ENCODE results near the gene FIBCD1.

The FIBCD1 gene

DNA sequence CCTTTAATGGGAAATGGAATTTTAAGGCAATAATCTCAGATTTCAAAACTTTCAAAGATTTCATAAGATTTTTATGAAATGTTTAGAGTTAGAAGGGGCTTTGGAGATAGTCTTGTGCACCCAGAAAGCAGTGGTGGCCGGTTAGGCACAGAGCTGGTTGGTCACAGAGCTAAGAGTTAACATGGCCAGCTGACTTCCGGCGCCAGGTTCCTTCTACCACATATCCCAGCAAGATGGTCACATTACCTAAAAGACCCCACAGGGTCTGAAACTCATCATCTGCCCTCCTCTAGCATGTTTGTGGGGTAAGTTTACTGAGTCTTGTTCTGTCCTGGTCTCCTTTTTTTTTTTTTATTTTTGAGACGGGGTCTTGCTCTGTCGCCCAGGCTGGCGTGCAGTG lies 61.7 kb downstream of the FIBCD1 start:
- H3K4me3 Mint-ChIP-seq = no peak overlapping the region
- DNase-seq = no peak
- ATAC-seq = no peak
- no peaks in the 10 kb centered on the region for H3K9me3 Mint-ChIP-seq
- no peaks in the 10 kb centered on the region for H3K27me3 Mint-ChIP-seq
- H3K4me1 Mint-ChIP-seq = no peaks in the 10 kb centered on the region
- H3K36me3 Mint-ChIP-seq (ENCODE audit: low read depth) = peaks cover 43% of the 10 kb centered on the region
- no peak overlapping the region for H3K27ac Mint-ChIP-seq

DNA sequence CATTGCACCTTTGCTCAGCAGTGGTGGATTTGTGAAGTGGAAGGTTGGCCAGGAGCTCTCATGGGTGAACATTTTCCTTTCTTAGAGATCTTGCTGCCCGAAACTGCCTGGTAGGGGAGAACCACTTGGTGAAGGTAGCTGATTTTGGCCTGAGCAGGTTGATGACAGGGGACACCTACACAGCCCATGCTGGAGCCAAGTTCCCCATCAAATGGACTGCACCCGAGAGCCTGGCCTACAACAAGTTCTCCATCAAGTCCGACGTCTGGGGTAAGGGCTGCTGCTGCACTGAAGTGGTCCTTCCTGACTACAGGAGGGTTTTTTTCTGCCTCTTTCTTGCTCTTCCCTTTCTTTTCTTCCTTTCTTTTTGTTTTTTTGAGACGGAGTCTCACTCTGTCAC lies 64.3 kb downstream of the FIBCD1 start:
- ATAC-seq = no peak
- H3K9me3 Mint-ChIP-seq = no peaks in the 10 kb centered on the region
- H3K4me3 Mint-ChIP-seq = no peak overlapping the region
- peaks cover 44% of the 10 kb centered on the region for H3K36me3 Mint-ChIP-seq (ENCODE audit: low read depth)
- no peaks in the 10 kb centered on the region for H3K27me3 Mint-ChIP-seq
- H3K27ac Mint-ChIP-seq = no peak overlapping the region
- no peak for DNase-seq
- H3K4me1 Mint-ChIP-seq = peaks cover 5% of the 10 kb centered on the region

DNA sequence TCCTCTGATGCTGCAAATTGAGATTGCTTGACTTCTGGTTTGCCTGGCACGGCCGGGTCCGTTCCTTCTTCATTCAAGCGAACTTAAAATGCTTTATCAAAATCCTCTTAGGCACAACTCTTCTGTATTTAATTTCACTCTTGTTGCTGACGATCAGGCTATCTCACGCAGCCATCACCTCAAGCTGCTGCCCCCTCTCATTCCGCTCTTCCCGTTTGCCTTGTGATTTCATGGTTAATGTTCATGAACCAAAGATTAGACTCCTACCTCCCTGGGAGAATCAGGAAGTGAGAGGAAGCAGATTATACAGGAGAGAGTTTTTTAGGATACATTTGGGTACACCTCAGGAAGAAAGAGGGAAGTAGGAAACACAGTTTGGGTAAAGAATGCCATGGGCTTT lies 65.1 kb downstream of the FIBCD1 start:
- Mint-ChIP-seq H3K9me3 (no peaks in the 10 kb centered on the region), H3K27me3 (no peaks in the 10 kb centered on the region), H3K4me3 (no peak overlapping the region), H3K36me3 (ENCODE audit: low read depth) (peaks cover 43% of the 10 kb centered on the region), H3K4me1 (peaks cover 5% of the 10 kb centered on the region), H3K27ac (no peak overlapping the region)
- ATAC-seq (no peak), DNase-seq (no peak)

DNA sequence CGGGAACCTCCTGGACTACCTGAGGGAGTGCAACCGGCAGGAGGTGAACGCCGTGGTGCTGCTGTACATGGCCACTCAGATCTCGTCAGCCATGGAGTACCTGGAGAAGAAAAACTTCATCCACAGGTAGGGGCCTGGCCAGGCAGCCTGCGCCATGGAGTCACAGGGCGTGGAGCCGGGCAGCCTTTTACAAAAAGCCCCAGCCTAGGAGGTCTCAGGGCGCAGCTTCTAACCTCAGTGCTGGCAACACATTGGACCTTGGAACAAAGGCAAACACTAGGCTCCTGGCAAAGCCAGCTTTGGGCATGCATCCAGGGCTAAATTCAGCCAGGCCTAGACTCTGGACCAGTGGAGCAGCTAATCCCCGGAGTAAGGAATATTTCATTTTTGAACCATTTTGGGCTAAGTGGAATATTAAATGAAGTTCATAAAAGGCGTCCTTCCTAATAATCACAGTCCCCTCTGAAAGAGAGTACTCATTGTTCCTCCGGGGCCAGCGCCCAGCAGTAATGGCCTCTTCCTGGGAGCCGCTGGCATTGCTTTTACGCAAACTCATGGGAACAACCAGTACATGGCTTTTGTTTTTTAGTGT lies 66.0 kb downstream of the FIBCD1 start:
- H3K36me3 Mint-ChIP-seq (ENCODE audit: low read depth) = peaks cover 38% of the 10 kb centered on the region
- H3K4me1 Mint-ChIP-seq = peaks cover 5% of the 10 kb centered on the region
- no peak overlapping the region for H3K27ac Mint-ChIP-seq
- H3K4me3 Mint-ChIP-seq = no peak overlapping the region
- H3K9me3 Mint-ChIP-seq = no peaks in the 10 kb centered on the region
- no peaks in the 10 kb centered on the region for H3K27me3 Mint-ChIP-seq
- DNase-seq (no peak), ATAC-seq (no peak)

DNA sequence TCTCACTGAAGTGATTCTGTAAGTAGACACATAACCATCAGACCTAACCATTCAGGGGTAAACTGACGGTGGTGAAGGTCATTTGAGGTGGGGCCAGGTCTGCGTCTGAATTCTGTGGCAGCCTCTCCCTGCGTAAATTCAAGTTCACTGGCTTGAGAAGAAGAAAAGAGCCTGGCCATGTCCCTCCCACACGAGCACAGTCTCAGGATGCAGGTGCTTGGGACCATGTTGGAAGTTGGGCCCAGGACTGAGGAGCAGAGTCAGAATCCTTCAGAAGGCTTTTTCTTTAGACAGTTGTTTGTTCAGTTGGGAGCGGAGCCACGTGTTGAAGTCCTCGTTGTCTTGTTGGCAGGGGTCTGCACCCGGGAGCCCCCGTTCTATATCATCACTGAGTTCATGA lies 66.5 kb downstream of the FIBCD1 start:
- Mint-ChIP-seq H3K9me3 (no peaks in the 10 kb centered on the region), H3K27me3 (no peaks in the 10 kb centered on the region), H3K27ac (no peak overlapping the region), H3K36me3 (ENCODE audit: low read depth) (peaks cover 38% of the 10 kb centered on the region), H3K4me3 (no peak overlapping the region), H3K4me1 (peaks cover 5% of the 10 kb centered on the region)
- DNase-seq = no peak
- ATAC-seq = no peak

DNA sequence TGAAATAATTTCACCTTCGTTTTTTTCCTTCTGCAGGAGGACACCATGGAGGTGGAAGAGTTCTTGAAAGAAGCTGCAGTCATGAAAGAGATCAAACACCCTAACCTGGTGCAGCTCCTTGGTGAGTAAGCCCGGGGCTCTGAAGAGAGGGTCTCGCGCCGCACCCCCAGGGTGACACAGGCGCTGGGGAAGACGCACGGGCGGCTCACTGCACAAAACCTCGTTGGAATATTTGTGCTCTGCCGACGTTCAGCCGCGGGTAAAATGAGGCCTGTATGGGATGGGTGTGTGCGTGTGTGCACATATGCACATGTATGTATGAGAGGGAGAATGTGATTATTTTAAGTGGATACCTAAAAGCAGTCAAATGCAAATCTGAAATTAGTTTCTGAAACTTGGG lies 67.0 kb downstream of the FIBCD1 start:
- Mint-ChIP-seq H3K27me3 (no peaks in the 10 kb centered on the region), H3K9me3 (no peaks in the 10 kb centered on the region), H3K4me3 (no peak overlapping the region), H3K4me1 (peaks cover 5% of the 10 kb centered on the region), H3K27ac (no peak overlapping the region), H3K36me3 (ENCODE audit: low read depth) (peaks cover 38% of the 10 kb centered on the region)
- DNase-seq = no peak
- ATAC-seq = no peak

DNA sequence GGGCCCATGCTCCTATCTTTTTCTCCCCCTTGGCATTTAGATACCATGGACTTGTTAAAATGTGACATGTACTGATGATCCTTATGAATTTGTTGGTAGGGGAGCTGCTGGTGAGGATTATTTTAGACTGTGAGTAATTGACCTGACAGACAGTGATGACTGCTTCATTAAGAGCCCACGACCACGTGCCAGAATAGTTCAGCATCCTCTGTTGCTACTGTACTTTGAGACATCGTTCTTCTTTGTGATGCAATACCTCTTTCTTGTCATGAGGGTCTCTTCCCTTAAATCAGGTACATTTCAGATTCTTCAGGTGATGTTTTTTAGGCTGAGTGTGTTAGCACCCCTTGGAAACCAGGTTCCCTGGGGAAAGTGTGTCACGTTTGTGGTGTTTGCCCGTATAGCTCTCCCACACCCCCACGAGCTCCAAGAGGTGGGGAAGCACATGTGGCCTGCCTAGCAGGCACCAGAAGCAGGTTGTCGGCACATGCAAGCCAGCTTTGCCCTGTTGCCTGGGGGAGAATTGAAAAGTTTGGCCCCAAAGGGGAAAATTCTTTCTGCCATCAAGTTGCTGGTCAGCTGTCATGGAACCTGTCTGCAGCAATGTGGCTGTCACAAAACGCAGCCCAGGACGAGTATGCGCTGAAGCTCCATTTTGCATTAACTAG lies 67.5 kb downstream of the FIBCD1 start:
- Mint-ChIP-seq H3K27me3 (no peaks in the 10 kb centered on the region), H3K4me1 (peaks cover 5% of the 10 kb centered on the region), H3K27ac (no peak overlapping the region), H3K9me3 (no peaks in the 10 kb centered on the region), H3K36me3 (ENCODE audit: low read depth) (peaks cover 38% of the 10 kb centered on the region), H3K4me3 (no peak overlapping the region)
- DNase-seq (no peak), ATAC-seq (no peak)

DNA sequence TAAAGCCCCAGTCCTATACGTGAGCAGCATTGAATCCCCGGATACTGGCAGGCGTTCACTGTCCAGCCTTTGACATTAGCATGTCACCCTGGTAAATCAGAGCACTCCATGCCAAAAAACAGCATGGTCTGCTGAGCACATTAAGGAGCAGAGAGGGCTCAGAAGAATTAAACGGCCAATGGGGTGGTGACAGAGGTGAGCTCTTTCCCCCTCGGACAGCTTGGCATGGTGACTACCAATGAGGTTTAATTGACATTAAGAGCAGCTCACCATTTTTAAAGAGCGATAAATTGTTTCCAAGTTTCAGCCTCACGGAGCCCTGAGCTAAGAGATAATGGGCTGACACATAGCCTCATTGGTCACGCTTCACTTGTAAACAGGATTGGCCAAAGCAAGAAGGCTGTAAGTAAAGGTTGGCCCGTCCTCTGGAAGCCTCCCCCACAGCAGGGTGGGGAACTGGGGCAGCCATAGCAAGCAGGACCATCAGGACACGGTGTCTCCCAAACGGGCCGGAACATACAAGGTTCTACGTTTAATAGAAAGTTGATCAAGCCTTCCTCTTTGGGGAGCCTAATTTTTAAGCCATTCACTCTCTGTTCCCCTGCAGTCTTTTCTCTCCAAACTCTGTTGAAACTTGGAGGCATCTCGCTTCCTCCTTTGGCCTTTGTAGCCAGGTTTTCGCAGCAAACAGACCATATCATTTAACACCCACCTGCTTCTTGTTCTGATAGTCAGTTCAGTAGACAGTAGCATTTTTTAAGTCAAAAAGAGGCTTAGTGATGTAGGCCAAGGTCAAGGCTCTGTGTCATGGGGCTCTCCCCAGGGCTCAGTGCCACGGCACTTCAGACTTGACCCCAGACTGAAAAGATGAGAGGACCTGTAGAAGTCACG lies 68.3 kb downstream of the FIBCD1 start:
- peaks cover 38% of the 10 kb centered on the region for H3K36me3 Mint-ChIP-seq (ENCODE audit: low read depth)
- ATAC-seq (no peak), DNase-seq (no peak)
- H3K27ac Mint-ChIP-seq = no peak overlapping the region
- no peaks in the 10 kb centered on the region for H3K9me3 Mint-ChIP-seq
- no peaks in the 10 kb centered on the region for H3K27me3 Mint-ChIP-seq
- no peak overlapping the region for H3K4me3 Mint-ChIP-seq
- H3K4me1 Mint-ChIP-seq = peaks cover 6% of the 10 kb centered on the region

DNA sequence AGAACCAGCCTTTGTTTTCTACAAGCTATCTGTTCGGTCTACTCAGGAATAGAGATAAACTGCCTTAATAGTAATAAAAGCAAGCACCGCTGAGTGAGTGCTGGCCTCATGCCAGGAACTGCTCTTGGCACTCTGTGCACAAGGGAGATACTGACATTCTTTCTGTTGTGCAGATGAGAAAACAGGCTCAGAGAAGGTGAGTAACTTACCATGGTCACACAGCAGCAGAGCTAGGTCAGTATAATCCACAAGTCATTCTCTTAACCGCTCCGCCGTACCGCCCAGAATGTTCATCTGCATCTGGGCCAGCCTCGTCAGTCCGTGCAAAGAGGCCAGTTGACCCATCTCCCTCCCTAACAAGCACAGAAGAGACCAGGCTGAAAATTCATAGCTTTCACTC lies 69.8 kb downstream of the FIBCD1 start:
- peaks cover 28% of the 10 kb centered on the region for H3K36me3 Mint-ChIP-seq (ENCODE audit: low read depth)
- DNase-seq = no peak

DNA sequence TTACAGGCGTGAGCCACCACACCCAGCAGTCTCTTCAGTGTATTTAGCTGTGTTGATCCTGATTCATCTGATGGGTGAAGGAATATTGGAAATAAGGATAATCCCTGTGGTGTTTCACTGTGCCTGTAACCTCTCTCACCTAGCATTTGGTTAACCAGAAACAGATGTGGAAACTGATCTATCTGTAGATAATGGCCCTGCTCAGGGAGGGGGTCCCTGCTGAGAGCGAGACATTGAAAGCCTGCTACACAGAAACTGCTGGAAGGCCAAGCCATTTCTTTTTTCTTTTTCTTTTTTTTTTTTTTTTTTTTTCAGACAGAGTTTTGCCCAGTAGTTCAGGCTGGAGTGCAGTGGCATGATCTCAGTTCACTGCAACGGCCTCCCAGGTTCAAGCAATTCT lies 70.8 kb downstream of the FIBCD1 start:
- Mint-ChIP-seq H3K4me3 (no peak overlapping the region), H3K27me3 (no peaks in the 10 kb centered on the region), H3K9me3 (no peaks in the 10 kb centered on the region), H3K36me3 (ENCODE audit: low read depth) (peaks cover 25% of the 10 kb centered on the region), H3K27ac (no peak overlapping the region), H3K4me1 (peaks cover 6% of the 10 kb centered on the region)
- no peak for ATAC-seq
- DNase-seq = no peak

More for the DNA sequence above, 69.8 kb downstream of the FIBCD1 start:
- H3K9me3 Mint-ChIP-seq = no peaks in the 10 kb centered on the region
- no peak overlapping the region for H3K4me3 Mint-ChIP-seq
- H3K4me1 Mint-ChIP-seq = peaks cover 6% of the 10 kb centered on the region
- H3K27ac Mint-ChIP-seq = no peak overlapping the region
- no peak for ATAC-seq
- no peaks in the 10 kb centered on the region for H3K27me3 Mint-ChIP-seq

DNA sequence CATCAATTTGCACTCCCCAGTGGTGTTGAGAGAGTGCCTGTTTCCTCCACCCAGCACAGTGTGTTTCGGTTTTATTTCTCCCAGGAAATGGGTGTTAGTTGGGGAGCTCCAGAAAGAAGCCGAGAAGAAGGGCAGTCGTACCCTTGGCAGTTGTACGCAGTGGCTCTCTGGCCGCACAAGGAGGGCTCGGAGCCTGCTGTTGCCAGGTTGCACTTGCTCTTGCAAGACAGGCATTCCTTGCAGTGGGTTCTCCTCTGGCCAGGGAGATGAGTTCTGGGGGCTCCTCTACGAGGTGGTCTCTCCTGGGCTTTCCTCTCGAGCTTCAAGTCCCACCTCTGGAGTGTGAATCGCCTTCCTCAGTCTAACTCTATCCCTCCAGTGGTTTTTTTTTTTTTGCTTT lies 71.5 kb downstream of the FIBCD1 start:
- Mint-ChIP-seq H3K27ac (no peak overlapping the region), H3K4me3 (no peak overlapping the region), H3K9me3 (no peaks in the 10 kb centered on the region), H3K36me3 (ENCODE audit: low read depth) (peaks cover 26% of the 10 kb centered on the region), H3K27me3 (no peaks in the 10 kb centered on the region), H3K4me1 (peaks cover 6% of the 10 kb centered on the region)
- ATAC-seq (no peak), DNase-seq (no peak)

DNA sequence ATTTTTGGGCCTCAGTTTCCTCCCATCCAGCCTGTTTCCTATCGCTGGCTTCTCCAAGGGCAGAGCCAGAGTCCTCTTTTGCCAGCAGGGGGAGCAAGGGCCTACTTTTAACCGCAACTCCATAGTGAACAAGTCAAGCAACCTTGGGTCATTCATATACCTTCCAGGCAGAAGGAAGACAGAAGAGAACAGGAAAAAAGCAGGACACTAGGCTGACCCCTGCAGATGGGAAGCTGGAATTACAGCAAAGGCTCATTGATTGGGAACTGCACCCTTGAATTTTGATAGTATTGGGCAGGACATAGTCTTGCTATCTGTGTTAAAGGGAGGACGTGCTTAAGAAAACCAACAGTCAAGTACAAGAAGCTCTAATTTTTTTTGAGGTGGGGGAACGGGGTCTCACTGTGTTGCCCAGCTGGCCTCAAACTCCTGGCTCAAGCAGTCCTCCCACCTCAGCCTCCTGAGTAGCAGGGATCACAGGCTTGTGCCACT lies 72.5 kb downstream of the FIBCD1 start:
- no peaks in the 10 kb centered on the region for H3K9me3 Mint-ChIP-seq
- DNase-seq (peak; percentile 57), ATAC-seq (peak; percentile 60)
- H3K4me1 Mint-ChIP-seq = peaks cover 6% of the 10 kb centered on the region
- H3K4me3 Mint-ChIP-seq = no peak overlapping the region
- no peak overlapping the region for H3K27ac Mint-ChIP-seq
- no peaks in the 10 kb centered on the region for H3K27me3 Mint-ChIP-seq
- peaks cover 21% of the 10 kb centered on the region for H3K36me3 Mint-ChIP-seq (ENCODE audit: low read depth)

DNA sequence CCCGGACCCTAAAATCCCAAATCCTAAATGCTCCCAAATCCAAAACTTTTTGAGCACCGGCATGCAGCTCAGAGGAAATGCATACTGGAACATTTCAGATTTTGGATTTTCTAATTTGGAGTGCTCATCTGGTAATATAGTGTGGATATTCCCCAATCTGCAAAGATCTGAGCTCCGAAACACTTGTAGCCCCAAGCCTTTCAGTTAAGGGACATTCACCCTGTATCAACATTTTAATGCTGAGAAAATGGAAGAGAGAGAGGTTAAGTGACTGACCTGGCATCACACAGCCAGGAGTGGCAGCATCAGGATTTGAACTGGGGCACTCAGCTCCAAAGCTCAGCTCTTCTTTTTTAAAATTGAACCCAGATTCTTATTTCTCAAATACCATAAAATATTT lies 73.1 kb downstream of the FIBCD1 start:
- ATAC-seq = no peak
- Mint-ChIP-seq H3K27ac (no peak overlapping the region), H3K36me3 (ENCODE audit: low read depth) (peaks cover 19% of the 10 kb centered on the region), H3K4me3 (no peak overlapping the region), H3K9me3 (no peaks in the 10 kb centered on the region), H3K4me1 (peaks cover 2% of the 10 kb centered on the region), H3K27me3 (no peaks in the 10 kb centered on the region)
- DNase-seq = no peak

DNA sequence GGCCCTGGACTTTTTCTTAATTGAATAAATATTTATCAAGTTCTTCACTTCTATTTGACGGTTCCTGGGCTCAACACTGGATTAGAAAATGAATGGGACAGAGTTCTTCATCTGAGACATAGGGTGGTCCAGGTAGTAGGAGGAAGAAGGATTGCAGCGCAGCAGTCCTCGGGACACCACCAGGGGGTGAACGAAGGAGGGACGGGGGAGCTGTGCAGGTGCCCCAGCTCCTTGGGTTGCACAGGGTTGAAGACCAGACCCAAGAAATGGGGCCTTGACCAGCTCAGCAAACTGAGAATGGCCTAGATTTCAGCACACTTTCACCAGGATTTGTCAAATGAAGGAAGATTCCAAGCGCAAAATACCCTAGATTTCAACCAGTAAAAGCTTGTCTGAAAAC lies 74.5 kb downstream of the FIBCD1 start:
- Mint-ChIP-seq H3K36me3 (ENCODE audit: low read depth) (peaks cover 15% of the 10 kb centered on the region), H3K27ac (no peak overlapping the region), H3K9me3 (no peaks in the 10 kb centered on the region), H3K27me3 (no peaks in the 10 kb centered on the region), H3K4me3 (no peak overlapping the region), H3K4me1 (peaks cover 1% of the 10 kb centered on the region)
- no peak for DNase-seq
- no peak for ATAC-seq

DNA sequence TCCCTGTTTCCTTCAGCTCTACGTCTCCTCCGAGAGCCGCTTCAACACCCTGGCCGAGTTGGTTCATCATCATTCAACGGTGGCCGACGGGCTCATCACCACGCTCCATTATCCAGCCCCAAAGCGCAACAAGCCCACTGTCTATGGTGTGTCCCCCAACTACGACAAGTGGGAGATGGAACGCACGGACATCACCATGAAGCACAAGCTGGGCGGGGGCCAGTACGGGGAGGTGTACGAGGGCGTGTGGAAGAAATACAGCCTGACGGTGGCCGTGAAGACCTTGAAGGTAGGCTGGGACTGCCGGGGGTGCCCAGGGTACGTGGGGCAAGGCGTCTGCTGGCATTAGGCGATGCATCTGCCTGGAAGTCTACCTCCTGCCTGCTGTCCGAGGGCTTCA lies 76.3 kb downstream of the FIBCD1 start:
- Mint-ChIP-seq H3K27ac (no peak overlapping the region), H3K4me3 (no peak overlapping the region), H3K4me1 (peaks cover 1% of the 10 kb centered on the region), H3K36me3 (ENCODE audit: low read depth) (peaks cover 15% of the 10 kb centered on the region), H3K27me3 (no peaks in the 10 kb centered on the region), H3K9me3 (no peaks in the 10 kb centered on the region)
- ATAC-seq = peak; percentile 25
- no peak for DNase-seq

All from activated naive CD8-positive, alpha-beta T cell treated with anti-CD3 and anti-CD28 coated beads, Interleukin-2, amount 50 U/mL, for 24 hours (primary cell).